GM12892 (cell line): ENCODE data around the gene ABI2.
A peak's percentile ranks its signal among the peaks of the same experiment; 100 is the strongest.

Experiments
- DNase-seq: peaks from one replicate; pipeline ENCODE4 v3.0.0; 2011; ENCODE audit not compliant: insufficient read length
- FAIRE-seq: peaks from 2 replicates; lab custom pipeline; 2011; peaks lifted over from hg19 to GRCh38; lab: Jason Lieb, UNC
- POLR2A ChIP-seq: IDR thresholded peaks from 2 replicates; pipeline ENCODE4 v1.6.1; 2011; ENCODE audit warnings: low read depth, low read length, control low read depth
- POLR2AphosphoS5 ChIP-seq: IDR thresholded peaks from 2 replicates; pipeline ENCODE4 v1.6.1; 2011; ENCODE audit warnings: low read depth, low read length, control low read depth
- TAF1 ChIP-seq: IDR thresholded peaks from 2 replicates; pipeline ENCODE4 v1.6.1; 2011; ENCODE audit warnings: low read depth, mild to moderate bottlenecking, control low read depth, low read length, borderline replicate concordance

ABI2 gene

GRCh38 chr2:203440671-203441070, 112.5 kb downstream of the ABI2 start:
- no peak for DNase-seq
- FAIRE-seq, result no peak
- TF ChIP-seq POLR2AphosphoS5 (no peak), TAF1 (no peak), POLR2A (no peak)

- no peak for DNase-seq
- TF ChIP-seq POLR2AphosphoS5 (no peak), POLR2A (no peak), TAF1 (no peak)
- no peak for FAIRE-seq
Measured at GRCh38 chr2:203441463-203441862, 113.3 kb downstream of the ABI2 start.

GRCh38 chr2:203442463-203442862, 114.3 kb downstream of the ABI2 start:
- TF ChIP-seq TAF1 (no peak), POLR2AphosphoS5 (no peak), POLR2A (no peak)
- DNase-seq, result no peak
- no peak for FAIRE-seq

GRCh38 chr2:203444738-203445137, 116.5 kb downstream of the ABI2 start:
- no peak for DNase-seq
- no peak for FAIRE-seq
- TF ChIP-seq POLR2A (no peak), POLR2AphosphoS5 (no peak), TAF1 (no peak)

- FAIRE-seq, result no peak
- no peak for DNase-seq
- TF ChIP-seq POLR2AphosphoS5 (no peak), POLR2A (no peak), TAF1 (no peak)
Measured at GRCh38 chr2:203446071-203446481, 117.9 kb downstream of the ABI2 start.

GRCh38 chr2:203446780-203447179, 118.6 kb downstream of the ABI2 start:
- DNase-seq (no peak), FAIRE-seq (no peak)
- no peak for TF ChIP-seq TAF1
- TF ChIP-seq POLR2AphosphoS5, result no peak
- no peak for TF ChIP-seq POLR2A

GRCh38 chr2:203450561-203450960, 122.4 kb downstream of the ABI2 start:
- FAIRE-seq (no peak), DNase-seq (no peak)
- TF ChIP-seq POLR2AphosphoS5, result no peak
- no peak for TF ChIP-seq TAF1
- TF ChIP-seq POLR2A, result no peak

GRCh38 chr2:203451011-203451410, 122.8 kb downstream of the ABI2 start:
- no peak for TF ChIP-seq TAF1
- TF ChIP-seq POLR2A, result no peak
- no peak for TF ChIP-seq POLR2AphosphoS5
- no peak for FAIRE-seq
- no peak for DNase-seq

GRCh38 chr2:203451689-203452088, 123.5 kb downstream of the ABI2 start:
- DNase-seq (no peak), FAIRE-seq (no peak)
- TF ChIP-seq POLR2A, result no peak
- TF ChIP-seq POLR2AphosphoS5, result no peak

- FAIRE-seq, result peak; percentile 92
Measured at GRCh38 chr2:203453858-203454451, 125.8 kb downstream of the ABI2 start.

GRCh38 chr2:203455209-203455608, 127.0 kb downstream of the ABI2 start:
- TF ChIP-seq POLR2AphosphoS5 (no peak), POLR2A (no peak)
- no peak for DNase-seq
- FAIRE-seq, result no peak

More at GRCh38 chr2:203453858-203454451, 125.8 kb downstream of the ABI2 start:
- no peak for DNase-seq
- TF ChIP-seq POLR2AphosphoS5, result no peak
- TF ChIP-seq POLR2A, result no peak
- no peak for TF ChIP-seq TAF1

GRCh38 chr2:203461746-203462145, 133.6 kb downstream of the ABI2 start:
- FAIRE-seq (no peak), DNase-seq (no peak)
- no peak for TF ChIP-seq TAF1
- no peak for TF ChIP-seq POLR2A
- TF ChIP-seq POLR2AphosphoS5, result no peak

GRCh38 chr2:203462308-203462707, 134.1 kb downstream of the ABI2 start:
- DNase-seq (no peak), FAIRE-seq (no peak)
- no peak for TF ChIP-seq TAF1
- TF ChIP-seq POLR2AphosphoS5, result no peak
- no peak for TF ChIP-seq POLR2A

GRCh38 chr2:203463266-203463678, 135.1 kb downstream of the ABI2 start:
- DNase-seq (no peak), FAIRE-seq (no peak)
- no peak for TF ChIP-seq POLR2A
- no peak for TF ChIP-seq POLR2AphosphoS5
- TF ChIP-seq TAF1, result no peak
